Testis (tissue), 3 donors: ENCODE measurements around the gene FBXW10B. TPM values are rescaled to one million over a fixed set of nuclear protein-coding genes. Genes with fewer than 3 reads are reported as not detected.
"Not testable (repeated sequence)": the region's sequence is repeated elsewhere in the genome, so short reads cannot be mapped to it uniquely, and the experiment has no call there.

ENCODE experiments used
- DNase-seq: peaks from one replicate; pipeline ENCODE4 v3.0.0-alpha.2; 2019
- H3K27ac ChIP-seq, 2 donors: fragments of 200-600 bp; sonication (generic); one replicate each; pipeline ENCODE4 v1.5.1; 2019
- H3K27me3 ChIP-seq: fragments of 200-600 bp; sonication (generic); one replicate; pipeline ENCODE4 v1.5.1; 2019
- H3K36me3 ChIP-seq: fragments of 200-600 bp; sonication (generic); one replicate; pipeline ENCODE4 v1.5.1; 2017; ENCODE audit warnings: low read depth; ENCODE audit errors: missing control alignments
- H3K4me1 ChIP-seq: fragments of 200-600 bp; sonication (generic); one replicate; pipeline ENCODE4 v1.5.1; 2019
- H3K4me3 ChIP-seq, 2 donors: fragments of 200-600 bp; sonication (generic); one replicate each; pipeline ENCODE4 v1.5.1; 2017 to 2019
- H3K9me3 ChIP-seq: fragments of 200-600 bp; sonication (generic); one replicate; pipeline ENCODE4 v1.5.1; 2017
- CTCF ChIP-seq, 3 experiments: fragments of 450-650 bp in 2 of 3; fragments of 200-600 bp in 1 of 3; sonication (generic) in 1 of 3; IDR thresholded peaks; one replicate each; pipeline ENCODE4 v1.5.1; 2016 to 2019; ENCODE audit warnings: antibody characterized with exemption in 3 of 3, mild to moderate bottlenecking in 2 of 3, moderate library complexity in 1 of 3
- POLR2A ChIP-seq: fragments of 450-650 bp; IDR thresholded peaks from one replicate; pipeline ENCODE4 v1.6.1; 2017; ENCODE audit warnings: antibody characterized with exemption, mild to moderate bottlenecking, moderate library complexity
- WGBS, 2 donors: methylation state at CpG; one replicate each; pipeline ENCODE4 v1.1.5; 2018; 5-methylcytosine and 5-hydroxymethylcytosine counted together
- intact Hi-C: fragments of 100-400 bp; cut with DNase I; formaldehyde crosslinking; loops from one replicate; pipeline ENCODE4 v1.15.1; 2023; ENCODE audit warnings: low total_unique reads
- polyA plus RNA-seq: library from polyadenylated mRNA; stranded (reverse); fragments of 350-450 nt; fragmentation: Illumina TruSeq; extraction: RNeasy Lipid Tissue Mini Kit (QIAGEN cat#74804); gene quantifications from one replicate; pipeline ENCODE4 v1.2.3, GENCODE V29; 2014; ENCODE audit warnings: low read depth, low replicate concordance; ENCODE audit not compliant: insufficient read depth
- total RNA-seq, 2 donors: library from RNA; depleted of rRNA; stranded (reverse); fragments of >200 nt; gene quantifications; one replicate each; pipeline ENCODE4 v1.2.3, GENCODE V29; 2016

The FBXW10B gene
- total and polyA plus RNA-seq, 3 donors from 2014 or later, result 6.8 to 20.5 (median 15.9) TPM

GRCh38 chr17:15654886-15655561 is 35.5 kb upstream of the FBXW10B start:
- peaks cover 23% of the 10 kb centered on the region for H3K4me1 ChIP-seq
- H3K27me3 ChIP-seq, result no peaks in the 10 kb centered on the region
- no peaks in the 10 kb centered on the region for H3K36me3 ChIP-seq
- no peaks in the 10 kb centered on the region for H3K9me3 ChIP-seq
- H3K27ac ChIP-seq, result peak overlapping the region; percentile 51 to 61
- WGBS, 2 donors, result 52 to 61% methylated on average over 3 of the region's 3 CpGs
- no peak for DNase-seq
- intact Hi-C loops, result no loop called here
- TF ChIP-seq CTCF (IDR thresholded peaks at IDR 0.05), result no peak
- TF ChIP-seq POLR2A, result no peak
- H3K4me3 ChIP-seq, result no peak overlapping the region

- H3K4me3 ChIP-seq, H3K36me3 ChIP-seq, intact Hi-C loops, H3K27me3 ChIP-seq, H3K9me3 ChIP-seq, DNase-seq: not testable (repeated sequence)
- peak overlapping the region; percentile 51 to 61 for H3K27ac ChIP-seq
- peaks cover 23% of the 10 kb centered on the region for H3K4me1 ChIP-seq
- 34 to 62% methylated on average over 3 of the region's 3 CpGs for WGBS, 2 donors
Observed at GRCh38 chr17:15654401-15654800, 34.9 kb upstream of the FBXW10B start.

- no peak for DNase-seq
- Histone ChIP-seq H3K4me3 (no peak overlapping the region), H3K36me3 (no peaks in the 10 kb centered on the region), H3K27ac (peak overlapping the region in 1 of 2 donors; percentile 51), H3K27me3 (no peaks in the 10 kb centered on the region), H3K9me3 (no peaks in the 10 kb centered on the region), H3K4me1 (peaks cover 23% of the 10 kb centered on the region)
- TF ChIP-seq CTCF (IDR thresholded peaks at IDR 0.05) (no peak), POLR2A (no peak)
- WGBS, 2 donors, result 75 to 77% methylated on average over 6 of the region's 6 CpGs
- intact Hi-C loops, result no loop called here
Observed at GRCh38 chr17:15652960-15653359, 33.5 kb upstream of the FBXW10B start.

GRCh38 chr17:15651583-15652110 is 32.1 kb upstream of the FBXW10B start:
- peak overlapping the region; percentile 41 to 63 for H3K4me3 ChIP-seq
- no peak for TF ChIP-seq POLR2A
- no peak for TF ChIP-seq CTCF (IDR thresholded peaks at IDR 0.05)
- no peaks in the 10 kb centered on the region for H3K27me3 ChIP-seq
- H3K27ac ChIP-seq, result peak overlapping the region; percentile 74 to 86
- WGBS, 2 donors, result 15 to 25% methylated on average over 5 to 8 of the region's 8 CpGs
- peaks cover 23% of the 10 kb centered on the region for H3K4me1 ChIP-seq
- H3K9me3 ChIP-seq, result no peaks in the 10 kb centered on the region
- peak; percentile 97 for DNase-seq
- H3K36me3 ChIP-seq, result no peaks in the 10 kb centered on the region
- intact Hi-C loops, result no loop called here

- WGBS, 2 donors, result 27 to 33% methylated on average over 4 to 14 of the region's 14 CpGs
- no peaks in the 10 kb centered on the region for H3K9me3 ChIP-seq
- DNase-seq, result no peak
Observed at GRCh38 chr17:15650741-15651582, 31.5 kb upstream of the FBXW10B start.

More at GRCh38 chr17:15650741-15651582, 31.5 kb upstream of the FBXW10B start:
- no peak for TF ChIP-seq CTCF (IDR thresholded peaks at IDR 0.05)
- TF ChIP-seq POLR2A, result no peak
- Histone ChIP-seq H3K27me3 (no peaks in the 10 kb centered on the region), H3K4me3 (peak overlapping the region; percentile 41 to 63), H3K4me1 (peaks cover 23% of the 10 kb centered on the region), H3K27ac (peak overlapping the region; percentile 74 to 86), H3K36me3 (no peaks in the 10 kb centered on the region)
- intact Hi-C loops, result no loop called here
